ENCODE data around the gene ANO3. TPM values are rescaled to one million over a fixed set of nuclear protein-coding genes. Genes with fewer than 3 reads are reported as not detected.

ANO3 gene
- total and polyA plus RNA-seq, 2 of the 4 experiments (the other 2 are of a cell fraction): 0.02 to 0.18 TPM

GRCh38 chr11:26662916-26663315 lies 331.0 kb downstream of the ANO3 start:
- H2BK15ac ChIP-seq (ENCODE audit: low read depth, low read length): no peak overlapping the region
- no peak overlapping the region for H2AK9ac ChIP-seq (replicated peaks; ENCODE audit: low read depth, low read length, poor library complexity)
- H3K27ac ChIP-seq (ENCODE audit: insufficient read depth, low read length): no peak overlapping the region
- ChIA-PET CTCF (no interaction called here), POLR2A (ENCODE audit: unreplicated experiment) (no interaction called here)
- no peak overlapping the region for H3K56ac ChIP-seq (ENCODE audit: extremely low read depth, insufficient read depth, low read length)
- no peak overlapping the region for H4K8ac ChIP-seq (ENCODE audit: low read depth in 2 of 2, low read length in 2 of 2)
- in situ Hi-C loops (cut with MboI; ENCODE audit: low sequenced_read_pairs) (no loop called here), intact Hi-C loops (cut with micrococcal nuclease) (no loop called here), dilution Hi-C loops (cut with HindIII; ENCODE audit: low sequenced_read_pairs, unreplicated experiment) (no loop called here)
- no peak overlapping the region for H2BK20ac ChIP-seq (ENCODE audit: low read depth, low read length)
- no peaks in the 10 kb centered on the region for H3K79me1 ChIP-seq (ENCODE audit: low read depth in 1 of 2, low read length in 2 of 2)
- H2AFZ ChIP-seq (replicated peaks; ENCODE audit: low read length, poor library complexity): no peak overlapping the region
- no peaks in the 10 kb centered on the region for H3K4me1 ChIP-seq (ENCODE audit: control insufficient read depth, insufficient read depth, low read length)
- H4K5ac ChIP-seq (ENCODE audit: low read depth, low read length): no peak overlapping the region
- no peak overlapping the region for H3K4me2 ChIP-seq (ENCODE audit: low read depth, low read length)
- no peak overlapping the region for H3K4ac ChIP-seq (ENCODE audit: low read depth, low read length)
- no peak overlapping the region for H3K9ac ChIP-seq (ENCODE audit: low read depth, low read length)
- H3K36me3 ChIP-seq (ENCODE audit: control insufficient read depth, insufficient read depth, low read length): no peaks in the 10 kb centered on the region
- no peaks in the 10 kb centered on the region for H3K27me3 ChIP-seq (ENCODE audit: control insufficient read depth, insufficient read depth, low read length)
- H2BK120ac ChIP-seq (ENCODE audit: low read depth, low read length): no peak overlapping the region
- TF ChIP-seq BHLHE40 (IDR thresholded peaks at IDR 0.05; ENCODE audit: low read depth, low read length) (no peak), POLR2A (IDR thresholded peaks at IDR 0.05; ENCODE audit: low read depth, low read length) (no peak), RAD21 (IDR thresholded peaks at IDR 0.05; ENCODE audit: low read length) (no peak), CTCF (conservative IDR thresholded peaks at IDR 0.05; ENCODE audit: low read depth, low read length) (no peak), CEBPB (IDR thresholded peaks at IDR 0.05; ENCODE audit: low read depth, low read length) (no peak), USF2 (IDR thresholded peaks at IDR 0.05; ENCODE audit: low read depth, low read length) (no peak), RFX5 (IDR thresholded peaks at IDR 0.05; ENCODE audit: low read depth, low read length) (no peak)
- no peak overlapping the region for H3K14ac ChIP-seq (replicated peaks; ENCODE audit: low read depth, low read length)
- no peaks in the 10 kb centered on the region for H3K9me3 ChIP-seq (ENCODE audit: control insufficient read depth, insufficient read depth, low read length)
- no peak overlapping the region for H2AK5ac ChIP-seq (ENCODE audit: low read depth, low read length)
- H3K4me3 ChIP-seq (ENCODE audit: insufficient read depth, low read depth, low read length): no peak overlapping the region
- no peak for DNase-seq
- no peak overlapping the region for H4K91ac ChIP-seq (ENCODE audit: insufficient read depth, low read depth, low read length)
- no peak overlapping the region for H3K18ac ChIP-seq (ENCODE audit: low read depth, low read length)
- WGBS, 2 experiments (ENCODE audit: extremely low coverage in 2 of 2, insufficient read length in 1 of 2): no CpG with 5 or more reads among the region's 1 CpG
- no peaks in the 10 kb centered on the region for H3K9me1 ChIP-seq (ENCODE audit: insufficient read depth, low read length)
- H2BK5ac ChIP-seq (ENCODE audit: low read depth, low read length, poor library complexity, severe bottlenecking): no peak overlapping the region
- ATAC-seq (ENCODE audit: low read depth): no peak
- no peaks in the 10 kb centered on the region for H4K20me1 ChIP-seq (ENCODE audit: insufficient read depth, low read length)
- H3K23ac ChIP-seq (ENCODE audit: low read depth, low read length): no peak overlapping the region
- no TSS peak for BruUV-seq (replicated peaks)
